Left lung (tissue), 10 donors: ENCODE results near the gene LRRC41. TPM values are rescaled to one million over a fixed set of nuclear protein-coding genes. Genes with fewer than 3 reads are reported as not detected.

ENCODE experiments used
- ATAC-seq: fragments of 200-7000 bp; cut with Tn5 transposase; one replicate; pipeline ENCODE4 v1.9.1; 2020; ENCODE audit warnings: moderate library complexity
- DNase-seq, 4 donors: peaks; one replicate each; pipeline ENCODE4 v3.0.0-alpha.2; 2013 to 2020
- H3K27ac ChIP-seq, 2 donors: fragments of 200-600 bp; sonication (generic) in 1 of 2; one replicate each; pipeline versions ENCODE4 v1.5.0 to v1.8.0; 2020 to 2021
- H3K27me3 ChIP-seq, 2 donors: fragments of 200-600 bp; sonication (generic) in 1 of 2; one replicate each; pipeline versions ENCODE4 v1.5.0 to v1.8.0; 2020 to 2021
- H3K36me3 ChIP-seq, 2 donors: fragments of 200-600 bp; sonication (generic) in 1 of 2; one replicate each; pipeline versions ENCODE4 v1.5.0 to v1.8.0; 2020 to 2021
- H3K4me1 ChIP-seq, 2 donors: fragments of 200-600 bp; one replicate each; pipeline ENCODE4 v1.8.0; 2021
- H3K4me3 ChIP-seq, 2 donors: fragments of 200-600 bp; sonication (generic) in 1 of 2; one replicate each; pipeline versions ENCODE4 v1.5.0 to v1.8.0; 2020 to 2021; ENCODE audit warnings: mild to moderate bottlenecking in 1 of 2
- H3K9me3 ChIP-seq, 2 donors: fragments of 200-600 bp; sonication (generic) in 1 of 2; one replicate each; pipeline versions ENCODE4 v1.5.0 to v1.8.0; 2020 to 2021
- intact Hi-C, 2 donors: fragments of 100-400 bp; cut with DNase I; formaldehyde crosslinking; loops; one replicate each; pipeline versions ENCODE4 v1.11.2 to v1.14.2; 2022
- polyA plus RNA-seq, 6 donors: library from polyadenylated mRNA; unstranded; fragments of 120-200 nt; gene quantifications; one replicate each; pipeline ENCODE4 v1.2.1, GENCODE V29; 2013; ENCODE audit not compliant: insufficient read length in 6 of 6
- total RNA-seq, 2 donors: library from RNA; stranded (reverse); fragmentation: NEBNext Ultra II Directional; extraction: Animal tissue kit (Norgen Biotek cat#: 25700); gene quantifications; one replicate each; pipeline ENCODE4 v1.2.1, GENCODE V29; 2021
- TF ChIP-seq, protein P1 (sequence below), 2 donors: fragments of 200-600 bp; sonication (generic) in 1 of 2; IDR thresholded peaks; one replicate each; pipeline versions ENCODE4 v1.5.0 to v1.8.0; 2021; ENCODE audit warnings: antibody characterized with exemption in 2 of 2
- donor health status: DM: no; HTN: yes; CAD: no.
- donor health status: DM: no; HTN: no; CAD: no.

Gene LRRC41
- total and polyA plus RNA-seq, 8 donors = 54.6 to 88.8 (median 78.0) TPM

DNA sequence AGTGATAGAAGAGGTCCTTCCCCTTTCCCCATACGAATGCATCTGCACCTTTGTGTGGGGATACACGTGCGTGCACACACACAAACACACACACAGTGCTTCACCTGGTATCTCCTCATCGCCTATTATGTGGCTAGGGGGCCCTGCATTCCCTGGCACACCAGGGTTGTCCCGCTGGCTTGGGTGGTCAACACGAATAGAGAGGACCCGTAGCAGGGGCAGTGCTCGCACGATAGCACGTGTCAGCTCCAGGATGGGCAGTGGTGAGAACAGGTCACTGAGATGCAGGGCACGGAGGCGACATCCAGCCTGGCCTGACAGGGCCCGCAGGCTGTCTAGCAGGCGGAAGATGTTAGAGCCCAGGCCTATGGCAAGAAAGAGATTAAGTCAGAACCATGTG, 22.4 kb downstream of the LRRC41 start:
- Histone ChIP-seq H3K4me3 (no peak overlapping the region), H3K27ac (no peak overlapping the region), H3K36me3 (peaks cover 0 to 75% of the 10 kb centered on the region in 2 donors), H3K9me3 (no peaks in the 10 kb centered on the region), H3K4me1 (no peaks in the 10 kb centered on the region), H3K27me3 (no peaks in the 10 kb centered on the region)
- ATAC-seq = no peak
- intact Hi-C loops = no loop called here
- TF ChIP-seq, protein P1, sequence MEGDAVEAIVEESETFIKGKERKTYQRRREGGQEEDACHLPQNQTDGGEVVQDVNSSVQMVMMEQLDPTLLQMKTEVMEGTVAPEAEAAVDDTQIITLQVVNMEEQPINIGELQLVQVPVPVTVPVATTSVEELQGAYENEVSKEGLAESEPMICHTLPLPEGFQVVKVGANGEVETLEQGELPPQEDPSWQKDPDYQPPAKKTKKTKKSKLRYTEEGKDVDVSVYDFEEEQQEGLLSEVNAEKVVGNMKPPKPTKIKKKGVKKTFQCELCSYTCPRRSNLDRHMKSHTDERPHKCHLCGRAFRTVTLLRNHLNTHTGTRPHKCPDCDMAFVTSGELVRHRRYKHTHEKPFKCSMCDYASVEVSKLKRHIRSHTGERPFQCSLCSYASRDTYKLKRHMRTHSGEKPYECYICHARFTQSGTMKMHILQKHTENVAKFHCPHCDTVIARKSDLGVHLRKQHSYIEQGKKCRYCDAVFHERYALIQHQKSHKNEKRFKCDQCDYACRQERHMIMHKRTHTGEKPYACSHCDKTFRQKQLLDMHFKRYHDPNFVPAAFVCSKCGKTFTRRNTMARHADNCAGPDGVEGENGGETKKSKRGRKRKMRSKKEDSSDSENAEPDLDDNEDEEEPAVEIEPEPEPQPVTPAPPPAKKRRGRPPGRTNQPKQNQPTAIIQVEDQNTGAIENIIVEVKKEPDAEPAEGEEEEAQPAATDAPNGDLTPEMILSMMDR (IDR thresholded peaks at IDR 0.05) = no peak
- DNase-seq = no peak

DNA sequence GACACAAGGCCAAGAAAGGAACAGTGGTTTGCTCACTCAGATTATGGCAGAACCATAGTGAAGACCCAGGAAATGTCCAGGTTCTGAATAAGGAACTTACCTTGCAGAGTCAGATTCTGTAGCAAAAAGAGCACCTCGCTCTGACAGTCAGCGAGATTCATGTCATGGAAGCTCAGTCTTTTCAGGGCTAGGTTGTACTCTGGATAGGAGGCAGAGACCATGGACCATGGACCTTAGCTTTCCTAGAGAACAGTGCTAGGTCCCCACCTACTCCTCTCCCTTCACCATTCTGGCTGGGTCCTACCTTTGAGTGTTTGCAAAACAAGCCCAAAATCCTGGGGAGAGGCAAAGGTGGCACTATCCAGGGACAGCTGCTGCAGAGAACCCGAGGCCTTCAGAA, 23.3 kb downstream of the LRRC41 start:
- H3K36me3 ChIP-seq = peaks cover 0 to 65% of the 10 kb centered on the region in 2 donors
- no peak for ATAC-seq

DNA sequence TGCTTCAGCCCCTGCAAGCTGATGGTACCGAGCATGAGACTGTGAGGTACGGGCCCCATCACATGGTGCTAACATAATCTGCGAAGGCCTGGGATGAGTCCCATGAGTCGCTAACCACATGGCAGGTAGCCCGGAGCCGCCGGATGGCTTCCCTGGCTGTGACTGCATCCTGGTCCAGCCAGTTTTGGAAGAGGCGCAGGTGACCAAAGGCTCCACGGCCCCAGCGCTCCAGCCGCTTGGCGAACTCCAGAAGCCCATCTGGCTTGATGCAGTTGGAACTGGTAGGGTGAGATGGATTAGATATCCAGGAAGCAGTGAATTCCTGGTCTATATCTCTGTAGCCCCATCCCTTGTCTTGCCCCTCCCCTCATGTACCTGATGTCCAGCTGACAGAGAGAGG, 24.6 kb downstream of the LRRC41 start:
- Histone ChIP-seq H3K9me3 (no peaks in the 10 kb centered on the region), H3K4me3 (no peak overlapping the region), H3K4me1 (no peaks in the 10 kb centered on the region), H3K36me3 (peaks cover 0 to 54% of the 10 kb centered on the region in 2 donors), H3K27ac (no peak overlapping the region), H3K27me3 (no peaks in the 10 kb centered on the region)
- ATAC-seq (no peak), DNase-seq (no peak)
- intact Hi-C loops = no loop called here
- TF ChIP-seq, protein P1 (IDR thresholded peaks at IDR 0.05) = no peak

More for the DNA sequence above, 23.3 kb downstream of the LRRC41 start:
- no peaks in the 10 kb centered on the region for H3K27me3 ChIP-seq
- H3K9me3 ChIP-seq = no peaks in the 10 kb centered on the region
- intact Hi-C loops = no loop called here
- H3K27ac ChIP-seq = no peak overlapping the region
- TF ChIP-seq, protein P1 (IDR thresholded peaks at IDR 0.05) = no peak
- DNase-seq = no peak
- H3K4me3 ChIP-seq = no peak overlapping the region
- H3K4me1 ChIP-seq = no peaks in the 10 kb centered on the region

DNA sequence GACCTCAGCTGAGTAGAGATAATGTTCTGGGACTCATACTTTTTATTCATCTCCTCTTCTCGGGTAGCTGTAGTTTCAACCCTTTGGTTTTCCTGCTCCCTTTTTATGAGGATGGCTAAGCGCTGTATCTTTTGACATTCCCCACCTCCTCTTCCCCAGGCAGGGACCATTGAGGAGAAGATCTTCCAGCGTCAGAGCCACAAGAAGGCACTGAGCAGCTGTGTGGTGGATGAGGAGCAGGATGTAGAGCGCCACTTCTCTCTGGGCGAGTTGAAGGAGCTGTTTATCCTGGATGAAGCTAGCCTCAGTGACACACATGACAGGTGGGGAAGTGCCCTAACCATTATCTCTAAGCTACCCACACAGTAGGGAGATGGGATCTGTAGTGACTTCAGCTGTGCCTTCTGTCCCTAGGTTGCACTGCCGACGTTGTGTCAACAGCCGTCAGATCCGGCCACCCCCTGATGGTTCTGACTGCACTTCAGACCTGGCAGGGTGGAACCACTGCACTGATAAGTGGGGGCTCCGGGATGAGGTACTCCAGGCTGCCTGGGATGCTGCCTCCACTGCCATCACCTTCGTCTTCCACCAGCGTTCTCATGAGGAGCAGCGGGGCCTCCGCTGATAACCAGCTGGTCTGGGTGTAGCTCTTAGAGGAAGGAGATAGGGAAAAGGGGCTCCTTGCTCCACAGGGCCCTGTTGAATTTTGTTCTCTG, 25.6 kb downstream of the LRRC41 start:
- Histone ChIP-seq H3K9me3 (no peaks in the 10 kb centered on the region), H3K27me3 (no peaks in the 10 kb centered on the region), H3K4me1 (no peaks in the 10 kb centered on the region), H3K27ac (no peak overlapping the region), H3K36me3 (peaks cover 0 to 51% of the 10 kb centered on the region in 2 donors), H3K4me3 (no peak overlapping the region)
- intact Hi-C loops = no loop called here
- TF ChIP-seq, protein P1 (IDR thresholded peaks at IDR 0.05) = no peak
- DNase-seq = no peak
- no peak for ATAC-seq

DNA sequence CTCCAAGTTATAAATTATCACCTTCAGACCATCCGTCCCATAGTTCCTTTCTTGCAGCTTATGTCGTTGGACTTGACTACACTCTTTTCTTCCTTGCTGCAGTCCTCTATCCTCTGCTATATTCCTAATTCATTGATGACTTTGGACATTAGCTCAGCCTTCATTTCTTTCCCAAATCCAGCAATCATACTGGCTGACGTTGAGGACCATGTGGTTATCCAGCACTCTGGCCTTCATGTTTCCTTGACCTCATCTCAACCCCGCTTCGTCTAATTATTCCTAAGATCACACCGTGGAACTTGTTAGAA, 28.4 kb downstream of the LRRC41 start:
- H3K9me3 ChIP-seq = no peaks in the 10 kb centered on the region
- ATAC-seq (no peak), DNase-seq (no peak)
- no peaks in the 10 kb centered on the region for H3K27me3 ChIP-seq
- TF ChIP-seq, protein P1 (IDR thresholded peaks at IDR 0.05) = no peak
- no peak overlapping the region for H3K4me3 ChIP-seq
- no peak overlapping the region for H3K27ac ChIP-seq
- H3K4me1 ChIP-seq = no peaks in the 10 kb centered on the region
- intact Hi-C loops = no loop called here
- peaks cover 0 to 32% of the 10 kb centered on the region in 2 donors for H3K36me3 ChIP-seq
